Measurements from ENCODE around the gene IVD. TPM values are rescaled to one million over a fixed set of nuclear protein-coding genes. Genes with fewer than 3 reads are reported as not detected.
"Not testable (repeated sequence)": the region's sequence is repeated elsewhere in the genome, so short reads cannot be mapped to it uniquely, and the experiment has no call there.

Gene IVD
- total RNA-seq, 4 donors from 2014 or later = 27.4 to 34.1 (median 29.1) TPM

DNA sequence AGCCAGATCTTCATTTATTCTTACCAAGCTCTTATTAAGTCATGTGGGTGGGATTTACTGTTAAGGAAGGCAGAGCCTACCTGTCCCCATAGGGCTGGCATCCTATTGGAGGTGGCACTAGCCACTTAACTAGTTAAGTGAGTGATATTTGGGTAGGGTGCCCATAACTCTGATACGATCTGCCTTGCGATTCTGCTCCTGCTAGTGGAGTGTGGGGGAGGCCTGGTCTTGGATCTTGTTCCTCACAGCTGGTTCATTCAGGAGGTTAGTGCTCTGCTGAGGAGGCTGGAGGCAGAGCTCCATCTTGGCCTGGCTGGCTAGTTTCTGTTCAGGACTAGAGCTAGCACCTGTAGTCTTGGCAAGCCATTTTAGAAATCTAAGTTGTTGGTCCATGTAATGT, 44.5 kb downstream of the IVD start:
- ATAC-seq = no peak
- DNase-seq = no peak
- TF ChIP-seq, protein P1, sequence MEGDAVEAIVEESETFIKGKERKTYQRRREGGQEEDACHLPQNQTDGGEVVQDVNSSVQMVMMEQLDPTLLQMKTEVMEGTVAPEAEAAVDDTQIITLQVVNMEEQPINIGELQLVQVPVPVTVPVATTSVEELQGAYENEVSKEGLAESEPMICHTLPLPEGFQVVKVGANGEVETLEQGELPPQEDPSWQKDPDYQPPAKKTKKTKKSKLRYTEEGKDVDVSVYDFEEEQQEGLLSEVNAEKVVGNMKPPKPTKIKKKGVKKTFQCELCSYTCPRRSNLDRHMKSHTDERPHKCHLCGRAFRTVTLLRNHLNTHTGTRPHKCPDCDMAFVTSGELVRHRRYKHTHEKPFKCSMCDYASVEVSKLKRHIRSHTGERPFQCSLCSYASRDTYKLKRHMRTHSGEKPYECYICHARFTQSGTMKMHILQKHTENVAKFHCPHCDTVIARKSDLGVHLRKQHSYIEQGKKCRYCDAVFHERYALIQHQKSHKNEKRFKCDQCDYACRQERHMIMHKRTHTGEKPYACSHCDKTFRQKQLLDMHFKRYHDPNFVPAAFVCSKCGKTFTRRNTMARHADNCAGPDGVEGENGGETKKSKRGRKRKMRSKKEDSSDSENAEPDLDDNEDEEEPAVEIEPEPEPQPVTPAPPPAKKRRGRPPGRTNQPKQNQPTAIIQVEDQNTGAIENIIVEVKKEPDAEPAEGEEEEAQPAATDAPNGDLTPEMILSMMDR (IDR thresholded peaks at IDR 0.05 in 4 of 5, conservative IDR thresholded peaks at IDR 0.05 in 1 of 5) = no peak
- no peak for TF ChIP-seq POLR2A (IDR thresholded peaks at IDR 0.05)
- Histone ChIP-seq H3K4me3 (no peak overlapping the region), H3K36me3 (no peaks in the 10 kb centered on the region), H3K9me3 (no peaks in the 10 kb centered on the region), H3K27ac (no peak overlapping the region), H3K27me3 (no peaks in the 10 kb centered on the region), H3K4me1 (peaks cover 0 to 5% of the 10 kb centered on the region in 2 donors)
- in situ Hi-C loops (cut with MboI; ENCODE audit: low sequenced_read_pairs in 4 of 4) (no loop called here), intact Hi-C loops (cut with DNase I; ENCODE audit: low total_unique reads) (no loop called here)

DNA sequence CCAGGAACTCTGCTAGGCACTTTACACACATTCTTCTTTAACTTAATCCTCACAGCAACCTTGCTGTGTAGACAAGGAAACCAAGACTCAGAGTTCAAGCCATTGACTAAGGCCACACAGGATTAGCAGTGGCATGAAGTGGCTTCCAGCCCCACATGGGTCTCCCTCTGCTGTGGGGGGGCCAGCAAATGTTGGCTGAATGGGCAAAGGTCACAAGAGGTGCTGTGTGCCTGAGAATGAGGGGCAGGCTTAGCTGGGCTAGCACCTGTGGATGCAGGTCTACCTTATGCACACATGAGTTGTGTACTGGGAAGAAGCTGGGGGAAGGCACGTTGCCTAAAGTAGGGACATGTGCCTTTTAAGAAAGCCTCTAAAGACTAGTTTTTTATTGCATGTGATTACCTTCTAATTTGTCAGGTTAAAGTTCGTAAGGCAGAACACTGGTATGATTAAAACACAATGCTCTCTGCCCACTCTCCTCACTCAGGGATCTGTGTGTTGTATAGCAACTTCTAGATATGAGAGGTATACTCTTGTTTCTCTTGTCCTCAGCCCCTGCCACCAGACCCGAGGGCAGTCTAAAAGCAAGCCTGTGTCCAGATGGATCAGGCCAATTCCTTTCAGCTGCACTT, 46.0 kb downstream of the IVD start:
- H3K9me3 ChIP-seq = no peaks in the 10 kb centered on the region
- H3K27me3 ChIP-seq = no peaks in the 10 kb centered on the region
- H3K36me3 ChIP-seq = no peaks in the 10 kb centered on the region
- H3K27ac ChIP-seq = no peak overlapping the region
- H3K4me1 ChIP-seq = peaks cover 3 to 5% of the 10 kb centered on the region in 2 donors
- DNase-seq (no peak), ATAC-seq (no peak)
- TF ChIP-seq POLR2A (IDR thresholded peaks at IDR 0.05) = no peak
- TF ChIP-seq, protein P1 (IDR thresholded peaks at IDR 0.05 in 4 of 5, conservative IDR thresholded peaks at IDR 0.05 in 1 of 5) = no peak
- no peak overlapping the region for H3K4me3 ChIP-seq
- in situ Hi-C loops (cut with MboI; ENCODE audit: low sequenced_read_pairs in 4 of 4) (no loop called here), intact Hi-C loops (cut with DNase I; ENCODE audit: low total_unique reads) (no loop called here)

DNA sequence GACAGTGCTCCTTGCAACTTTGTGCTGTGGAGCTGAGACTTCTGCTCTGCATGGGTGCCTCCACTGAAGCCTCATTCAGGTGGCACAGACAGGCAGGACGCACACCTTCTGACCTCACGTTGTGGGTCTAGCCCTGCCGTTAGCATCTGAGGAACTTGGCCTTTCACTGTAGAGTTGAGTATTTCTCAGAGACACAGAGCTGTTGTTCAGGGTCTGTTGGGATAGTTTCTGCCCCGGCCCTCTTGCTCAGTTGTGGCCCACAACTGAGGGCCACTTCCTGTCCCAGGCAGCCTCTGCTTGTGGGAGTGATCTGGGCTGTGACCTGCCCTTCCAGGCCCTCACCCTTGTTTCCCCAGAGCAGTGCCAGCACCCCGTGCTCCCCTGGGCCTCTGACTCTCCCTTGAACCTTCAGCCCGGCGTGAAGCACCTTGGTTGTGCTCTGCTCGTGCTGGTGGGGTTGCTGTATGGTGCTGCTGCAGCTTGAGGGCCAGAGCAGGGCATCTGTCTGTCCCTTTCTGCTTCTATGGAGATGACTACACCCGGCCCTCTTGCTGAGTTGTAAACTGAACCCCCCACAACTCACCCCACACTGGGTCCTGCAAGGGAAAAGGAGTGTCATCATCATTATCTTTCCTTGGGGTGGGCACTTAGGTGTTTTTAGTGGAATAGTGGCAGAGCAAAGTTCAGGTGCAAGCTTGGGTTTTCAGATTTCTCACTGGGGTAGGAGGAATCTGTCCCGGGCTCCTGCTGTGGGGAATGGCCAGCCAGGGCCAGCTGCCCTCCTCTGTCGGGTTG, 46.9 kb downstream of the IVD start:
- TF ChIP-seq, protein P1 (IDR thresholded peaks at IDR 0.05 in 4 of 5, conservative IDR thresholded peaks at IDR 0.05 in 1 of 5) = no peak
- TF ChIP-seq POLR2A (IDR thresholded peaks at IDR 0.05) = no peak
- in situ Hi-C loops (cut with MboI; ENCODE audit: low sequenced_read_pairs in 4 of 4) (no loop called here), intact Hi-C loops (cut with DNase I; ENCODE audit: low total_unique reads) (no loop called here)
- Histone ChIP-seq H3K27ac (no peak overlapping the region), H3K27me3 (no peaks in the 10 kb centered on the region), H3K9me3 (no peaks in the 10 kb centered on the region), H3K36me3 (no peaks in the 10 kb centered on the region), H3K4me3 (no peak overlapping the region), H3K4me1 (peaks cover 3 to 5% of the 10 kb centered on the region in 2 donors)
- ATAC-seq (no peak), DNase-seq (no peak)

DNA sequence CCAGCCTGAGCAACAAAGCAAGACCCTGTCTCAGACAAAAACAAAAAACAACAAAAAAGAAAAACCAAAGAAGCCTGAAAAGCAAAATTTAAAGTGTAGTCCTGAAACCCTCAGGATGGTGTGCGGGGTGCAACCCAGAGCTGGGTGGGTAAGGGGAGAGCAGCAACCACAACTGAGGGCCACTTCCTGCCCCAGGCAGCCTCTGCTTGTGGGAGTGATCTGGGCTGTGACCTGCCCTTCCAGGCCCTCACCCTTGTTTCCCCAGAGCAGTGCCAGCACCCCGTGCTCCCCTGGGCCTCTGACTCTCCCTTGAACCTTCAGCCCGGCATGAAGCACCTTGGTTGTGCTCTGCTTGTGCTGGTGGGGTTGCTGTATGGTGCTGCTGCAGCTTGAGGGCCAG, 48.3 kb downstream of the IVD start:
- H3K27me3 ChIP-seq; H3K9me3 ChIP-seq; H3K4me3 ChIP-seq; ATAC-seq; H3K36me3 ChIP-seq; H3K27ac ChIP-seq; in situ Hi-C loops (cut with MboI; ENCODE audit: low sequenced_read_pairs in 4 of 4); DNase-seq; H3K4me1 ChIP-seq; intact Hi-C loops (cut with DNase I; ENCODE audit: low total_unique reads): not testable (repeated sequence)

DNA sequence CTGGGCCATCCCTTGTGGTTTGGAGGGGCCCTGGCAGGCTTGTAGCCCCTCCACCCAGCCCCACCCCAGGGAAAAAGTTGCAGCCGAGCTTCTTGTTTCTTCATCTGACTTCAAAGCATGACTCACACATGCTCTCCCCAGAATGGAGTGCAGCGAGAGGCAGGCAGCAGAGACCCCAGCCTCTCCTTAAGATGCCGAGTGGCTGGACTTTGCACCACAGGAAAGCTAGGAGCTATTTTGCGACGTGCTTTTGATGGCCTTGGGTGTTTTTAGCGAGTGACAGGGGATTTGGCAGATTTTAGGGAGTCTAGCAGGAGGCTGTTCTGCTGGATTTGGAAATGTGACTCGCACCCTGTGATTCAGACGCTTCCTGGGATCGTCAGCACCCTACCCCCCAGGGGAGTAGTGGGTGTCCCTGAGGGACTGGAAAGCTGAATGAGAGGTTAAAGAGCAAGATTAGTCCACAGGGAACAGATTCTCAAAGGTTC, 49.4 kb downstream of the IVD start:
- Histone ChIP-seq H3K4me1 (peaks cover 3 to 5% of the 10 kb centered on the region in 2 donors), H3K4me3 (no peak overlapping the region), H3K27me3 (no peaks in the 10 kb centered on the region), H3K36me3 (peaks cover 0 to 9% of the 10 kb centered on the region in 2 donors), H3K9me3 (no peaks in the 10 kb centered on the region), H3K27ac (no peak overlapping the region)
- intact Hi-C loops (cut with DNase I; ENCODE audit: low total_unique reads) (no loop called here), in situ Hi-C loops (cut with MboI; ENCODE audit: low sequenced_read_pairs in 4 of 4) (no loop called here)
- TF ChIP-seq, protein P1 (IDR thresholded peaks at IDR 0.05 in 4 of 5, conservative IDR thresholded peaks at IDR 0.05 in 1 of 5) = no peak
- no peak for TF ChIP-seq POLR2A (IDR thresholded peaks at IDR 0.05)
- DNase-seq (no peak), ATAC-seq (no peak)
